Limb (tissue), 2 donors: ENCODE measurements around the gene POTEF.
"Not testable (repeated sequence)": the region's sequence is repeated elsewhere in the genome, so short reads cannot be mapped to it uniquely, and the experiment has no call there.

ENCODE experiments used
- DNase-seq, 2 donors: peaks; one replicate each; pipeline ENCODE4 v3.0.0-alpha.2; 2016; ENCODE audit errors: extremely low spot score in 2 of 2

POTEF gene

GRCh38 chr2:130128464-130128863, 558 bp downstream of the POTEF start:
- DNase-seq, result not testable (repeated sequence)

GRCh38 chr2:130127726-130128125, 1.3 kb downstream of the POTEF start:
- not testable (repeated sequence) for DNase-seq

- not testable (repeated sequence) for DNase-seq
Measured at GRCh38 chr2:130120924-130121323, 8.1 kb downstream of the POTEF start.

GRCh38 chr2:130102597-130103363, 26.2 kb downstream of the POTEF start:
- DNase-seq, result not testable (repeated sequence)

GRCh38 chr2:130062645-130063044, 66.4 kb downstream of the POTEF start:
- DNase-seq, result not testable (repeated sequence)

- not testable (repeated sequence) for DNase-seq
Measured at GRCh38 chr2:130059982-130060381, 69.0 kb downstream of the POTEF start.

- not testable (repeated sequence) for DNase-seq
Measured at GRCh38 chr2:130056336-130056735, 72.7 kb downstream of the POTEF start.

- not testable (repeated sequence) for DNase-seq
Measured at GRCh38 chr2:130053217-130053911, 75.7 kb downstream of the POTEF start.

- not testable (repeated sequence) for DNase-seq
Measured at GRCh38 chr2:130052376-130052775, 76.6 kb downstream of the POTEF start.

GRCh38 chr2:130048422-130048821, 80.6 kb downstream of the POTEF start:
- not testable (repeated sequence) for DNase-seq

- not testable (repeated sequence) for DNase-seq
Measured at GRCh38 chr2:130038265-130038603, 90.8 kb downstream of the POTEF start.

GRCh38 chr2:130025931-130026330, 103.1 kb downstream of the POTEF start:
- not testable (repeated sequence) for DNase-seq
